ENCODE results near the gene LRP1B.

- no peak for TF ChIP-seq CTCF (IDR thresholded peaks at IDR 0.05)
- no peak for TF ChIP-seq ZFX (IDR thresholded peaks at IDR 0.05; ENCODE audit: borderline replicate concordance)
Observed at GRCh38 chr2:141652308-141652707, 478.5 kb downstream of the LRP1B start.
